ENCODE measurements around the gene NAP1L4. TPM values are rescaled to one million over a fixed set of nuclear protein-coding genes. Genes with fewer than 3 reads are reported as not detected.

NAP1L4 gene
- total and polyA plus RNA-seq, 2 donors (not counting 1 experiment from before 2014, with no cell fraction given) = 62.1 to 133 TPM

DNA sequence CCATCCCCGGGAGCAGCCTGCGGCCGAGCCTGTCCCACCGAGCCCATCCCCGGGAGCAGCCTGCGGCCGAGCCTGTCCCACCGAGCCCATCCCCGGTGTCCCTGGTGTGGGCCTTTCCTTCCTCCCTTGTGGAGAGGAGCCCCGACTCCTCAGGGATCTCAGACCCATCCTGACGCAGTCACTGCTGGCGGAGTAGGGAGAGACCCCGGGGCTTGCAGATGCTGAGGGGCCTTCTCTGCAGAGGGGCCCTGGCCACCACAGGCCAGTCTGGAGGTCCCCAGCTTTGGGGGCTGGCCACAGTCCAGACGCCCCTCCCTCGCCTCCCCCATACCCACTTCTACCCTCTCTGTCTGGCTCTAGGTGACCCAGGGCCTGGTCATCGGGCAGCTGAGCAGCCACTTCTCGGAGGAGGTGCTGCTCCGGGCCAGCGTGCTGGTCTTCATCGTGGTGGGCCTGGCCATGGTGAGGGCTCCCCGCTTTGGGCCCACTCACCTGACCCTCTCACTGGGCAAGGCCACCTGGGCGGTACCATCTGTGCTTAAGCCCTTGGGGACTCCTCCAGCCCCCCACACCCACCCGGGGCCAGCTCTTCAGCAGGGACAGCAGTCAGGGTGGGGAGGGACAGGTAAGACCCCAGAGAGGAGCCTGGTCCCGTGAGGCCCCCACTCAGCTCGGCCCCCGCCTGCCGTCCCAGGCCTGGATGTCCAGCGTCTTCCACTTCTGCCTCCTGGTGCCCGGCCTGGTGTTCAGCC, 70.2 kb downstream of the NAP1L4 start:
- DNase-seq = no peak
- CTCF ChIA-PET = no interaction called here

GRCh38 chr11:2921261-2921660, 70.9 kb downstream of the NAP1L4 start:
- ATAC-seq (ENCODE audit: low read depth) (no peak), DNase-seq (no peak)
- Mint-ChIP-seq H3K27ac (no peak overlapping the region), H3K27me3 (peaks cover under 1% of the 10 kb centered on the region), H3K4me1 (no peaks in the 10 kb centered on the region), H3K4me3 (no peak overlapping the region), H3K9me3 (ENCODE audit: insufficient read depth) (no peaks in the 10 kb centered on the region)
- intact Hi-C loops (cut with micrococcal nuclease) = no loop called here
- no peaks in the 10 kb centered on the region for H3K4me1 ChIP-seq (ENCODE audit: control insufficient read depth in 2 of 2, insufficient read depth in 2 of 2, low read length in 2 of 2)
- no peak overlapping the region for H3K9ac ChIP-seq (ENCODE audit: low read length)
- H3K27me3 ChIP-seq (replicated peaks in 1 of 4; ENCODE audit: control extremely low read depth in 1 of 4, control insufficient read depth in 3 of 4, insufficient read depth in 4 of 4, low read length in 3 of 4) = no peaks in the 10 kb centered on the region
- no peaks in the 10 kb centered on the region for H3K79me2 ChIP-seq (ENCODE audit: control insufficient read depth, insufficient read depth, low read length)
- H4K20me1 ChIP-seq (ENCODE audit: control insufficient read depth, insufficient read depth, low read length, poor library complexity, severe bottlenecking) = no peaks in the 10 kb centered on the region
- ChIA-PET POLR2A (no interaction called here), CTCF (no interaction called here)
- no peak overlapping the region for H2AFZ ChIP-seq (ENCODE audit: insufficient read depth, low read depth, low read length, poor library complexity, severe bottlenecking)
- WGBS (ENCODE audit: insufficient coverage) = 94% methylated on average over 2 of the region's 16 CpGs
- H3K27ac ChIP-seq (ENCODE audit: low read length in 2 of 2) = no peak overlapping the region
- TF ChIP-seq EZH2 (IDR thresholded peaks at IDR 0.05; ENCODE audit: borderline replicate concordance, insufficient read depth, low read depth, low read length, poor library complexity, severe bottlenecking) = no peak
- TF ChIP-seq, protein P1, sequence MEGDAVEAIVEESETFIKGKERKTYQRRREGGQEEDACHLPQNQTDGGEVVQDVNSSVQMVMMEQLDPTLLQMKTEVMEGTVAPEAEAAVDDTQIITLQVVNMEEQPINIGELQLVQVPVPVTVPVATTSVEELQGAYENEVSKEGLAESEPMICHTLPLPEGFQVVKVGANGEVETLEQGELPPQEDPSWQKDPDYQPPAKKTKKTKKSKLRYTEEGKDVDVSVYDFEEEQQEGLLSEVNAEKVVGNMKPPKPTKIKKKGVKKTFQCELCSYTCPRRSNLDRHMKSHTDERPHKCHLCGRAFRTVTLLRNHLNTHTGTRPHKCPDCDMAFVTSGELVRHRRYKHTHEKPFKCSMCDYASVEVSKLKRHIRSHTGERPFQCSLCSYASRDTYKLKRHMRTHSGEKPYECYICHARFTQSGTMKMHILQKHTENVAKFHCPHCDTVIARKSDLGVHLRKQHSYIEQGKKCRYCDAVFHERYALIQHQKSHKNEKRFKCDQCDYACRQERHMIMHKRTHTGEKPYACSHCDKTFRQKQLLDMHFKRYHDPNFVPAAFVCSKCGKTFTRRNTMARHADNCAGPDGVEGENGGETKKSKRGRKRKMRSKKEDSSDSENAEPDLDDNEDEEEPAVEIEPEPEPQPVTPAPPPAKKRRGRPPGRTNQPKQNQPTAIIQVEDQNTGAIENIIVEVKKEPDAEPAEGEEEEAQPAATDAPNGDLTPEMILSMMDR (IDR thresholded peaks at IDR 0.05) = no peak
- H3K36me3 ChIP-seq (replicated peaks in 1 of 2; ENCODE audit: control extremely low read depth in 1 of 2, control insufficient read depth in 1 of 2, extremely low read depth in 1 of 2, insufficient read depth in 2 of 2, low read length in 1 of 2) = no peaks in the 10 kb centered on the region
- H3K9me3 ChIP-seq (ENCODE audit: control extremely low read depth in 1 of 3, control insufficient read depth in 2 of 3, insufficient read depth in 1 of 3, low read length in 2 of 3) = no peaks in the 10 kb centered on the region
- no peak overlapping the region for H3K4me2 ChIP-seq (replicated peaks; ENCODE audit: low read depth, low read length, poor library complexity, severe bottlenecking)
- no peak overlapping the region for H3K4me3 ChIP-seq (ENCODE audit: control extremely low read depth in 1 of 5, extremely low read depth in 1 of 5, insufficient read depth in 1 of 5, low read depth in 2 of 5, low read length in 4 of 5)

More for the DNA sequence above, 70.2 kb downstream of the NAP1L4 start:
- Histone ChIP-seq H3K9me3 (ENCODE audit: control extremely low read depth in 1 of 3, control insufficient read depth in 2 of 3, insufficient read depth in 1 of 3, low read length in 2 of 3) (no peaks in the 10 kb centered on the region), H3K9ac (ENCODE audit: low read length) (no peak overlapping the region), H3K4me2 (replicated peaks; ENCODE audit: low read depth, low read length, poor library complexity, severe bottlenecking) (no peak overlapping the region), H2AFZ (ENCODE audit: insufficient read depth, low read depth, low read length, poor library complexity, severe bottlenecking) (no peak overlapping the region), H3K4me1 (ENCODE audit: control insufficient read depth in 2 of 2, insufficient read depth in 2 of 2, low read length in 2 of 2) (no peaks in the 10 kb centered on the region), H3K4me3 (ENCODE audit: control extremely low read depth in 1 of 5, extremely low read depth in 1 of 5, insufficient read depth in 1 of 5, low read depth in 2 of 5, low read length in 4 of 5) (no peak overlapping the region), H3K27me3 (replicated peaks in 1 of 4; ENCODE audit: control extremely low read depth in 1 of 4, control insufficient read depth in 3 of 4, insufficient read depth in 4 of 4, low read length in 3 of 4) (peaks cover 0 to 5% (median 0%) of the 10 kb centered on the region in 4 experiments), H4K20me1 (ENCODE audit: control insufficient read depth, insufficient read depth, low read length, poor library complexity, severe bottlenecking) (no peaks in the 10 kb centered on the region), H3K36me3 (replicated peaks in 1 of 2; ENCODE audit: control extremely low read depth in 1 of 2, control insufficient read depth in 1 of 2, extremely low read depth in 1 of 2, insufficient read depth in 2 of 2, low read length in 1 of 2) (no peaks in the 10 kb centered on the region), H3K27ac (ENCODE audit: low read length in 2 of 2) (no peak overlapping the region), H3K79me2 (ENCODE audit: control insufficient read depth, insufficient read depth, low read length) (no peaks in the 10 kb centered on the region)
- no peak for ATAC-seq (ENCODE audit: low read depth)
- no peak for TF ChIP-seq EZH2 (IDR thresholded peaks at IDR 0.05; ENCODE audit: borderline replicate concordance, insufficient read depth, low read depth, low read length, poor library complexity, severe bottlenecking)
- TF ChIP-seq, protein P1 (IDR thresholded peaks at IDR 0.05) = no peak
- POLR2A ChIA-PET = no interaction called here
- no peaks in the 10 kb centered on the region for H3K4me1 Mint-ChIP-seq
- H3K9me3 Mint-ChIP-seq (ENCODE audit: insufficient read depth) = no peaks in the 10 kb centered on the region
- no peak overlapping the region for H3K4me3 Mint-ChIP-seq
- intact Hi-C loops (cut with micrococcal nuclease) = no loop called here
- H3K27ac Mint-ChIP-seq = no peak overlapping the region
- 95% methylated on average over 25 of the region's 29 CpGs for WGBS (ENCODE audit: insufficient coverage)
- H3K27me3 Mint-ChIP-seq = peaks cover 5% of the 10 kb centered on the region

All from B cell (primary cell).